ENCODE results near the gene MXRA8. TPM values are rescaled to one million over a fixed set of nuclear protein-coding genes. Genes with fewer than 3 reads are reported as not detected.

Gene MXRA8
- total and polyA plus RNA-seq, 9 of the 15 experiments (the other 6 are each of a cell fraction or from before 2014, with no cell fraction given), result 0.66 to 11.3 (median 6.3) TPM

DNA sequence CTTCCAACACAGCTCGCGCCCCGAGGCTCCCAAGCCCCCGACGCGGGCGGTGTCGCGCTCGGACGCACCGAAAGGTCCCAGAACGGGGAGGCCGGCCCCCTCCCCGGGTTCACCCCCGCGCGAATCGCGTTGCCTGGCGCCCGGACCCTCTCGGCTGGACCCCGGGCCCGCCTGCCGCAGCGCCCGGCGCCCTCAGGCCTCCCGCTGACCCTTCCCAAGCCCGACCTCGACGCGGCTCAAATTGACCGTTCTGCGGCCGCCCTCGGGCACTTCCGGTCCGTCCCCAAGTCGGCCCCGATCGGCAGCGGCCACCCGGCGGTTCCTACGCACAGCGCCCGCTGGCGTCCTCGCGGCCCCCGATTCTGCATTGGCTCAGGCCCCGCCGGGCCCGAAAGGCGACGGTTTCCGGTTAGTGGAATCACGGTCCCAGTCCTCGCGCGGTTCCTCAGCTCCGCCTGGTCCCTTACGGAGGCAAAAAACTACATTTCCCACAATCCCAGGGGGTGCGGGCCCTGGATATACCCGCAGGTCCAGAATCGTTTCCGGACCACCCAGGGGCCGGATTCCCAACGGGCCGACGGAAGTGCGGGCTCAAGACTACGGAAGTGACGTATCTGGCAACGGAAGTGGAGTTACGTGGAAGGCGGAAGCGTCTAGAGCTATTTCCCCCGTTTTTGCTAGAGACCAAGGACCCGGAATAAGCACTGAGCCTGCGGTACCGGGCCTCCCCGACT, 16.7 kb upstream of the MXRA8 start, which contains the start of gene AURKAIP1 (continued):
- TF ChIP-seq, protein P1, sequence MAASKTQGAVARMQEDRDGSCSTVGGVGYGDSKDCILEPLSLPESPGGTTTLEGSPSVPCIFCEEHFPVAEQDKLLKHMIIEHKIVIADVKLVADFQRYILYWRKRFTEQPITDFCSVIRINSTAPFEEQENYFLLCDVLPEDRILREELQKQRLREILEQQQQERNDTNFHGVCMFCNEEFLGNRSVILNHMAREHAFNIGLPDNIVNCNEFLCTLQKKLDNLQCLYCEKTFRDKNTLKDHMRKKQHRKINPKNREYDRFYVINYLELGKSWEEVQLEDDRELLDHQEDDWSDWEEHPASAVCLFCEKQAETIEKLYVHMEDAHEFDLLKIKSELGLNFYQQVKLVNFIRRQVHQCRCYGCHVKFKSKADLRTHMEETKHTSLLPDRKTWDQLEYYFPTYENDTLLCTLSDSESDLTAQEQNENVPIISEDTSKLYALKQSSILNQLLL (CRISPR knock-in tag; IDR thresholded peaks at IDR 0.05; ENCODE audit: borderline replicate concordance), result no peak
- TF ChIP-seq, protein P2, sequence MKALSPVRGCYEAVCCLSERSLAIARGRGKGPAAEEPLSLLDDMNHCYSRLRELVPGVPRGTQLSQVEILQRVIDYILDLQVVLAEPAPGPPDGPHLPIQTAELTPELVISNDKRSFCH (CRISPR knock-in tag; IDR thresholded peaks at IDR 0.05), result no peak
- TF ChIP-seq, protein P2 (tag; IDR thresholded peaks at IDR 0.05), result peak; percentile 95
- TF ChIP-seq ZNF212 (CRISPR knock-in tag; IDR thresholded peaks at IDR 0.05) (no peak), TSC22D4 (tag; IDR thresholded peaks at IDR 0.05) (no peak), SMARCA4 (IDR thresholded peaks at IDR 0.05) (no peak), CREBBP (IDR thresholded peaks at IDR 0.05; ENCODE audit: low read depth, low read length) (no peak), POLR2H (tag; IDR thresholded peaks at IDR 0.05; ENCODE audit: low read depth) (peak; percentile 93), DMBX1 (CRISPR knock-in tag; IDR thresholded peaks at IDR 0.05; ENCODE audit: borderline replicate concordance) (peak; percentile 77; the same call in 1 of the 2 replicates), RBM34 (IDR thresholded peaks at IDR 0.05; ENCODE audit: borderline replicate concordance, insufficient read depth, low read length) (no peak; the same call in 1 of the 2 replicates), ZZZ3 (IDR thresholded peaks at IDR 0.05) (no peak; the same call in 1 of the 2 replicates), RNF2 (IDR thresholded peaks at IDR 0.05) (peak; percentile 93)
- TF ChIP-seq, protein P3, sequence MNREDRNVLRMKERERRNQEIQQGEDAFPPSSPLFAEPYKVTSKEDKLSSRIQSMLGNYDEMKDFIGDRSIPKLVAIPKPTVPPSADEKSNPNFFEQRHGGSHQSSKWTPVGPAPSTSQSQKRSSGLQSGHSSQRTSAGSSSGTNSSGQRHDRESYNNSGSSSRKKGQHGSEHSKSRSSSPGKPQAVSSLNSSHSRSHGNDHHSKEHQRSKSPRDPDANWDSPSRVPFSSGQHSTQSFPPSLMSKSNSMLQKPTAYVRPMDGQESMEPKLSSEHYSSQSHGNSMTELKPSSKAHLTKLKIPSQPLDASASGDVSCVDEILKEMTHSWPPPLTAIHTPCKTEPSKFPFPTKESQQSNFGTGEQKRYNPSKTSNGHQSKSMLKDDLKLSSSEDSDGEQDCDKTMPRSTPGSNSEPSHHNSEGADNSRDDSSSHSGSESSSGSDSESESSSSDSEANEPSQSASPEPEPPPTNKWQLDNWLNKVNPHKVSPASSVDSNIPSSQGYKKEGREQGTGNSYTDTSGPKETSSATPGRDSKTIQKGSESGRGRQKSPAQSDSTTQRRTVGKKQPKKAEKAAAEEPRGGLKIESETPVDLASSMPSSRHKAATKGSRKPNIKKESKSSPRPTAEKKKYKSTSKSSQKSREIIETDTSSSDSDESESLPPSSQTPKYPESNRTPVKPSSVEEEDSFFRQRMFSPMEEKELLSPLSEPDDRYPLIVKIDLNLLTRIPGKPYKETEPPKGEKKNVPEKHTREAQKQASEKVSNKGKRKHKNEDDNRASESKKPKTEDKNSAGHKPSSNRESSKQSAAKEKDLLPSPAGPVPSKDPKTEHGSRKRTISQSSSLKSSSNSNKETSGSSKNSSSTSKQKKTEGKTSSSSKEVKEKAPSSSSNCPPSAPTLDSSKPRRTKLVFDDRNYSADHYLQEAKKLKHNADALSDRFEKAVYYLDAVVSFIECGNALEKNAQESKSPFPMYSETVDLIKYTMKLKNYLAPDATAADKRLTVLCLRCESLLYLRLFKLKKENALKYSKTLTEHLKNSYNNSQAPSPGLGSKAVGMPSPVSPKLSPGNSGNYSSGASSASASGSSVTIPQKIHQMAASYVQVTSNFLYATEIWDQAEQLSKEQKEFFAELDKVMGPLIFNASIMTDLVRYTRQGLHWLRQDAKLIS (CRISPR knock-in tag; IDR thresholded peaks at IDR 0.05), result peak; percentile 99
- TF ChIP-seq, protein P4, sequence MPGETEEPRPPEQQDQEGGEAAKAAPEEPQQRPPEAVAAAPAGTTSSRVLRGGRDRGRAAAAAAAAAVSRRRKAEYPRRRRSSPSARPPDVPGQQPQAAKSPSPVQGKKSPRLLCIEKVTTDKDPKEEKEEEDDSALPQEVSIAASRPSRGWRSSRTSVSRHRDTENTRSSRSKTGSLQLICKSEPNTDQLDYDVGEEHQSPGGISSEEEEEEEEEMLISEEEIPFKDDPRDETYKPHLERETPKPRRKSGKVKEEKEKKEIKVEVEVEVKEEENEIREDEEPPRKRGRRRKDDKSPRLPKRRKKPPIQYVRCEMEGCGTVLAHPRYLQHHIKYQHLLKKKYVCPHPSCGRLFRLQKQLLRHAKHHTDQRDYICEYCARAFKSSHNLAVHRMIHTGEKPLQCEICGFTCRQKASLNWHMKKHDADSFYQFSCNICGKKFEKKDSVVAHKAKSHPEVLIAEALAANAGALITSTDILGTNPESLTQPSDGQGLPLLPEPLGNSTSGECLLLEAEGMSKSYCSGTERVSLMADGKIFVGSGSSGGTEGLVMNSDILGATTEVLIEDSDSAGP (CRISPR knock-in tag; IDR thresholded peaks at IDR 0.05), result peak; percentile 79; the same call in 1 of the 2 replicates
- TF ChIP-seq, protein P5, sequence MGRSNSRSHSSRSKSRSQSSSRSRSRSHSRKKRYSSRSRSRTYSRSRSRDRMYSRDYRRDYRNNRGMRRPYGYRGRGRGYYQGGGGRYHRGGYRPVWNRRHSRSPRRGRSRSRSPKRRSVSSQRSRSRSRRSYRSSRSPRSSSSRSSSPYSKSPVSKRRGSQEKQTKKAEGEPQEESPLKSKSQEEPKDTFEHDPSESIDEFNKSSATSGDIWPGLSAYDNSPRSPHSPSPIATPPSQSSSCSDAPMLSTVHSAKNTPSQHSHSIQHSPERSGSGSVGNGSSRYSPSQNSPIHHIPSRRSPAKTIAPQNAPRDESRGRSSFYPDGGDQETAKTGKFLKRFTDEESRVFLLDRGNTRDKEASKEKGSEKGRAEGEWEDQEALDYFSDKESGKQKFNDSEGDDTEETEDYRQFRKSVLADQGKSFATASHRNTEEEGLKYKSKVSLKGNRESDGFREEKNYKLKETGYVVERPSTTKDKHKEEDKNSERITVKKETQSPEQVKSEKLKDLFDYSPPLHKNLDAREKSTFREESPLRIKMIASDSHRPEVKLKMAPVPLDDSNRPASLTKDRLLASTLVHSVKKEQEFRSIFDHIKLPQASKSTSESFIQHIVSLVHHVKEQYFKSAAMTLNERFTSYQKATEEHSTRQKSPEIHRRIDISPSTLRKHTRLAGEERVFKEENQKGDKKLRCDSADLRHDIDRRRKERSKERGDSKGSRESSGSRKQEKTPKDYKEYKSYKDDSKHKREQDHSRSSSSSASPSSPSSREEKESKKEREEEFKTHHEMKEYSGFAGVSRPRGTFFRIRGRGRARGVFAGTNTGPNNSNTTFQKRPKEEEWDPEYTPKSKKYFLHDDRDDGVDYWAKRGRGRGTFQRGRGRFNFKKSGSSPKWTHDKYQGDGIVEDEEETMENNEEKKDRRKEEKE (IDR thresholded peaks at IDR 0.05; ENCODE audit: borderline replicate concordance in 1 of 2, control insufficient read depth in 1 of 2, low read depth in 2 of 2, low read length in 1 of 2), result peak in 1 of 2 experiments; percentile 99; a peak in 2 of 4 replicates
